ENCODE results near the gene GALC. TPM values are rescaled to one million over a fixed set of nuclear protein-coding genes. Genes with fewer than 3 reads are reported as not detected.
A peak's percentile ranks its signal among the peaks of the same experiment; 100 is the strongest.

Gene GALC
- total RNA-seq, 2 donors from 2014 or later: 17.1 to 18.9 TPM

DNA sequence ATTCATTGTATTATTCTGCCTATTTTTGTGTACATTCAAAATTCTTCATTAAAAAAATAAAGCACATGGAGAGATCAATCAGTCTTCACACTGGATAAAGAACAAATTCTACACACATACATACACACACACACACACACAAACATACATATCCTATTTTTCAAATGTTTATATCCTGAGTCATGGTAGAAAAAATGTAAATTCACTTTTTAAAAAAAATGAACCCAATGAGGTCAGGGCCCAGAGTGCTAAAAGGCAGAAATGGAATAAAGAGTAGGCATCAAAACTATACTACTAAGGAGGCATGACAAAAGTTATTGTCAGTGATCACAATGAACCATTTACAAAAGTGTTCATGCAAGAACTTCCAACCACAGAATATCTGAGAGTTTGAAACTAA, 17.3 kb downstream of the GALC start:
- intact Hi-C loops (cut with DNase I): no loop called here
- ATAC-seq: no peak
- DNase-seq: no peak

DNA sequence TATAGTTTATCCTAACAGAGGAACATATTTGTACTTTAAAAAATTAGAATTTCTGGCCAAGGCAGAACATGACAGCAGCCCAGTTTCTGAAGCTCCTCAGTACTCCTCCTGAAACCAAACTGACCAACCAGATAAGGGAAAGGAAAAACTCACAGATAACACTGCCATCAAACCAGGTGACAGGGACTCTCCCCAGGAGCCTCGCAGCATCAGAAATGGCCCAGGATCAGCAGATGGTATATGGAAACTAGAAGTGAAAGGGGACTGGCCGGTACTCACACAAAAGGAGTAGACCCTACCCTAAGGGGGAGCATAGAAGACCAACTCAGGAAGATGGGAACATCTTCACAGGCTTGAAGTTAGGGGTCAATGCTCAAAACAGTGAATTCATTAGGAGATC, 22.0 kb downstream of the GALC start:
- DNase-seq: no peak
- ATAC-seq: no peak
- intact Hi-C loops (cut with DNase I): no loop called here

DNA sequence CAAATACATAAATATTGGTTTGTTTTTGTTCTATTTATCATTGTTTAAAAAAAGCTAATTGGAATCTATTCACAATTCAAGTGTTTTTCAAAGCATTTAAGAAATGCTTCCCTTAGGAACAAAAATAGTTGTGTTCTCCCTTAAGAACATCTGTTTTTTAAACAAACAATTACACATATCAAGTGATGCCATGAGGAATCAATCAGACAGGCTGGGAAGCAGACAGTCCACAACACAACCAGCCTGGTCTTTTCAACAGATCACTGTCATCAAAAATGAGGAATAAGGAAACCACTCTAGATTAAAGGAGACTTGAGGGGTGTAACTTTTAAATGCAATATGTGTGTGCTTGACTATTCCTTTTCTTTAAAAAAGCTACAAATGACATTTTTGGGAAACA, 25.5 kb downstream of the GALC start:
- intact Hi-C loops (cut with DNase I): no loop called here
- DNase-seq (no peak), ATAC-seq (no peak)

DNA sequence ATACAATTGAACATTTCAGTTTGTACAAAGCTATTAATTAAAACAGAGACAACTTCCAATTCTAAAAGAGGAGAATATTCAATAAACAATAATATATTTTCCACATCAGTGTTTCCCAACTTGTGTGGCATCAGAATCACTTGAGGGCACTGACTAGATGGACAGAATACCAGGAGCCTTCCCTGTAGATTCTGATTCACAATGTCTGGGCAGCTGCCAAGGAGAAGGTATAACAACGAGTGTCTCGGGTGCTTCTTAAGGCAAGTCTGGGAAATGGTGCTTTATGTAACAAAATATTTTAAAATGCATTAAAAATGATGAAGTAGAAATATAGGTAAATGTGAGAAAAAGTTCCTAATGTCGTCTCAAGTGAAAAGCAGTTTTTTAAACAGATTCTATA, 26.2 kb downstream of the GALC start:
- intact Hi-C loops (cut with DNase I): no loop called here
- DNase-seq (no peak), ATAC-seq (no peak)

DNA sequence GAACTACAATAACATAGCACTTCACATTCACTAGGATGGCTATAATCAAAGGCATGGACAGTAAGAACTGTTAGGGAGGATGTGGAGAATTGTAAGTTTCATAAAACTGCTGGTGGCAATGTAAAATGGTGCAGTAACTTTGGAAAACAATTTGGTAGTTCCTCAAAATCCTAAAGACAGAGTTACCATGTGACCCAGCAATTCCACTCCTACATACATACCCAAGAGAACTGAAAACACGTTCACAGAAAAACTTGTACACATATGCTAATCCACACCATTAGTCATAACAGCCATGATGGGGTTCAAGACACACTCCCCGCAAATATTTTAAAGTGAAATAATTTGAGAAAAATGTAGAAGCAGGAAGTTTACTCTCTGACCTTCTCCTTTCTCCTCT, 31.7 kb downstream of the GALC start:
- no peak for DNase-seq
- ATAC-seq: no peak
- intact Hi-C loops (cut with DNase I): no loop called here

DNA sequence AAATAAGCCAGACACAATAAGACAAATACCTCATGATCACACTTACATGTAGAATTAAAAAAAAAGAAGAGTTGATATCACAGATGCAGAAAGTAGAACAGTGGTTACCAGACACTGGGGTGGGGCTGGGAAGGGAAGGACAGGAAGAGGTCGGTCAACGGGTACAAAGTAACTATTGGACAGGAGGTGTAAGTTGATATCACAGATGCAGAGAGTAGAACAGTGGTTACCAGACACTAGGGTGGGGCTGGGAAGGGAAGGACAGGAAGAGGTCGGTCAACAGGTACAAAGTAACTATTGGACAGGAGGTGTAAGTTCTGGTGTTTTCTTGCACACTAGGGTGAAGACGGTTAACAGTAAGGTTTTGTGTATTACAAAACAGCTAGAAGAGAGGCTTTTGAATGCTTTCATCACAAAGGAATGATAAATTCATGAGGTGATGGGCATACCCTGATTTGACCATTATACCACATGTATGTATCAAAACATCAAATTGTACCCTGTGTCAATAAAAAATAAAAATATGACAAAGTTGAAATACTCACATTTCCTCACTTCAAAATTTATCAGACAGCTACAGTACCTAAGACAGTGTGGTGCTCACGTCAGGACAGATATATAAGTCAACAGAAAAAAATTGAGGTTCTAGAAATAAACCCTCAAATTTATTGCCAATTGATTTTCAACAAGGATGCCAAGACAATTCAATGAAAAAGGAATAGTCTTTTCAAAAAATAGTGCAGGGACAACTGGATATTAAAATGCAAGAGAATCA, 32.8 kb downstream of the GALC start:
- ATAC-seq: peak in 1 of 2 donors; percentile 19
- no peak for DNase-seq
- intact Hi-C loops (cut with DNase I): no loop called here

DNA sequence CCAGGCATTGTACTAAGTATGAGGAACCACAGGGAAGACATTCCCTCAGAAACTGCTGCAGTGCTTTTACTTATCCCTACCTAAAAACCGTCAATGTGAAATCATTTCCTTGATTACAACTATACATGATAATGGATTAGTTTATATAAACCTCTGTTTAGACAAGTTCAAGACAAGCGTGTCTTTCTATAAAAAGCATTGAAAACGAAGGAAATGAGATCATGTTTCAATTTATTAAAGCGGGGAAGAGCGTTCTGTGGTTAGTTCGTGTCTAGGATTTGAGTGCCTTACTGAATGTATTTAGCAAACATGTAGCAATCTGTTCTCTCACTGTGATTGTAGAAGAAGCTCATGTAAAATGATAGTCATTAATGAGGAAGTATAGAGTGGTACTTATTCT, 37.5 kb downstream of the GALC start:
- ATAC-seq: no peak
- DNase-seq: no peak
- intact Hi-C loops (cut with DNase I): no loop called here

DNA sequence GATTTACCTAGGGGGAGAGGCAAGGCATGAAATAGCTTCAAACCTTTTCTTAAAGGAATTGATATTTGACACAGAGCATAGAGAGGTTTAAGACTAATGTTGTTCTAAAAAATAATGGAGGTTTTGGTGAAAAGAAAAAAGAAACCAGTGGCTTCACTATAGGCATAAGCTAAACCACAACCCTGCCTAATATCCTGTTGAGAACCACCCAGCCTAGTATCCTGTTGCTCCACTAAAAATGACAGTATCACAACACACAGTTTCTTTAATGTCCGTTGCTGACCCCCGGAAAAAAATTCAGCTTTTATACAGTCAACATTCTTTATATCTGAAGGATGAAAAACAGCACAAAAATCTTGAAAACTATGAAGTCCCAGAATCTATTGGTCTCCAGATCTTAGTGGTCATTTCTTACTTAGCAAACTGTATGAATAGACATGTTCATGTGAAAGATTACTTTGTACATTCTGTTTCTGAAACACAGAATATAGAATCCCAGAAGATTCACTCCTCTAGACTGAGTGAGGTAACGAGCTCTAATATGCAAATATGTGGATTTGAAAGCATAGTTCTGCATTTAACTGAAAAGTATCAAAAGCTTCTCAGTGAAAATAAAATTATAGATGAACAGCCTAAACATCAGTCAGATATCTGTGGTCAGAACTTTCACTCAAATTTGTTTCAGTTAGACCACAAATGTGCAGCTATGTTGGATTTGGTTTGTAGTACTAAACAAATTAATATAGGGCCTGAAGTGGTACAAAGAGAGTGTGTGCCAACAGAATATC, 40.5 kb downstream of the GALC start:
- intact Hi-C loops (cut with DNase I): no loop called here
- ATAC-seq (no peak), DNase-seq (no peak)

DNA sequence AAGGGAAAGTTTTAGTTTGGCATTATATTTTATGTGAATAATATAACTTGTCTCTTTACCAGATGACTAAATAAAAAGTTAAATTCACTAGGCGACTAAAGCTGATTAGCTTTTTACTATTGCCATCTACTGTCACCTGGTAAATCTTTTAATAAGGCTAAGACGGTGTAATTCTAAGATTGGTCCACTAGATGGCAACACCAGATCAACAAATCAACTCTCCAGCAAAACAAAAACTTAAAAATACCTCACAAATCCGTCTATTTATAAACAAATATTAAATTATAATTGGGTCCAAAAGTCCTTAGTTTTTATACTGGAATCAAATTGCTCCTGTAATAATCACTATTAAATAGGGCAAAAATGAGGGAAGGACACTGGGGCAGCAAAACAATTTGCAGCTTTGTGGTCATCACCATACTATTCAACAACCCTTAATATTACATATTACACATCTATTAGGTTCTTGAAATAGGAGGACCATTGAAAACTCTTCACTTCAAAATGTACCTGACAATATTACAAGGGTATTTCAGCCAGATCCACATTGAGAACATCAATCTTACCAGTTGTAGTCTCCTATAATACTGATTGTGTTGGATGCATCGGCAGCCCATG, 47.9 kb downstream of the GALC start:
- intact Hi-C loops (cut with DNase I): loop anchor here in 1 of 2 donors (5.0 to 10.0 kb wide), 2 partner anchors 222 to 440 kb away; partner anchors contain the start of gene SPATA7
- DNase-seq (no peak), ATAC-seq (no peak)

DNA sequence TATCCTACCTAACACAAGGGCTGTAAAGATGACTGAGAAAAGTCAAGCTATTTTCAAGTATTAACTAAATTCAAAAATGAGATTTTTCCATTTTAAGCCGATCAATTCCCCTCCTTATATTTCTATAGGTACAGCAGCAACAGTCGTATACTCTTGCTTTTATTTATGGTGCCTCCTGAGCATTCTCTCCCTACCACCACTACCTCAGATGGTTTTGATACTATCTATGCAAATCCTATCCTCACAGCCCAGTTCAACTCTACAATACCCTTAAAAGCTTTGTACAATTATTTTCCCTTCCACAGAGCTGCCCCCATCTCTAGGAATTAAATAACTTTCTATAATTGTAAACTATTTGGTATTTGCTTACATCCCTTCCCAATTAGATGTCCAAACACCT, 52.1 kb downstream of the GALC start:
- intact Hi-C loops (cut with DNase I): loop anchor here in 1 of 2 donors (10.0 kb wide), 1 partner anchor 444 kb away; the partner anchor contains the start of gene SPATA7
- ATAC-seq: no peak
- DNase-seq: no peak

DNA sequence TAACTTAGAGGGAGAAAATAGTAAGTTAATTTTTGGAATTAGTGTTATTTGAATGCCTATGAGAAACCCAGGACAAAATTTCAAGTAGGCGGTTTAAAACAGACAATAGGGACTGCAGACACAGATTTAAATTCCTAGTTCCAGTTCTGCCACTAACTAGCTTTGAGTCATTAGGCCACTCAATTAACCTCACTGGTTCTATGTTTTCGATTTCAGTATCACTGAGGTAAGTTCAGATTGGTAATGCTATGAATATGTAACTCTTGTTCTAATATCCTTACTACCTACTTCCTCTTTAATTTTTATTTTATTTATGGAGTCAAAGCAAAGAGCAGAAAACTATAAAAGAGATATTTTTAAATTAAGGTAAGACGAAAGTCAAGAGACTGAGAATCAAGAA, 52.6 kb downstream of the GALC start:
- DNase-seq (no peak), ATAC-seq (no peak)
- intact Hi-C loops (cut with DNase I): loop anchor here in 1 of 2 donors (10.0 kb wide), 1 partner anchor 444 kb away; the partner anchor contains the start of gene SPATA7

DNA sequence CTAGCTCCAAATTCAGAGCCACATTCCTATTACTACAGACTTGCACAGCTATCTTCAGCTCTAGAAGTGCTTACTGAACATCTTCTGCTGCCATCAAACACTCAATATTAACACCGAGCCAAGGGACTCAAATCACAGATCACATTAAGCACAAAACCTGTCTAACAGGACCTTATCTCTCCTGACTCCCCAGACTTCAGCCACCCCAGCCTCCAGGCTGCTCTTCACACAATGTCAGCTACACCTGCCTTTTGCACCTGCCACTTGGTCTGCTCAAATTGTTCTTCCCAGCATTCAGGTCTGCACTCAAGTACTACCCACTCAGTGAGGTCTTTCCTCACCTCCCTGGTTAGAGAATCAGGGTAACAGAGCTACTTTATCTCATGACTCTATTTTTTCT, 57.1 kb downstream of the GALC start:
- DNase-seq: no peak
- no peak for ATAC-seq
- intact Hi-C loops (cut with DNase I): no loop called here

DNA sequence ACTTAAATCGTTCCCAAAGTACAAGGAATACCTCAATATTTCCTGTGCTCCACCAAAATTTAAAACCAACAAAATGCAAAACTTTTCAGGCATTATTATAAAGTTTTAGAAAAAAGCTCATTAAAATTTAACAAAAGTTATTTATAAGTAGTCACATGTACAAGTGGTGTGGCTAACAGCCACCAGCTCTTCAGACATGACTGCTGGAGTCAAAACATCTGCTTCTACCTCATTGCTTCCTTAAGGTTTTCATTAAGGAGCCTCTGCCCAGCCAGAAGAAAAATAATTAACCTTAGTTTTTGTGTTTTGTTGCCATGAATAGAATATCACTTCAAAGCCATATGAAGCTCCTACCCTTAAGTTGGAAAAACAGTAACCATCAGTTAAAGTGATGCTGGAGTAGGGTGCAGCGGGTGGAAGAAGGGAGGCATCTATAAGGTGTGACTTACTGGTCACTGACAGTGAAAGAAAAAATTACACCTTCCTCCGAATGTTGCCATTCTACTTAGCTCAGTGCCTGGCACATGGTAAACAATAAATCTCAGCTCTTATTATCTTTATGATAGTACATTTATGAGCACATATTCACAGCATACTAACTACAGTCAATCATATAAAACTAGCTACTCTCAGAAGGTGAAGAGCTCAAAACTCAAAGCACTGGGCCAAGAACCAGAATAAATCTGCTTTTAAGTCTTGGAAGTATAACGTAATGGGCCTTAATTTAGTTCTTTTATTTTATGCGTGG, 57.7 kb downstream of the GALC start:
- DNase-seq: no peak
- no peak for ATAC-seq
- intact Hi-C loops (cut with DNase I): no loop called here

DNA sequence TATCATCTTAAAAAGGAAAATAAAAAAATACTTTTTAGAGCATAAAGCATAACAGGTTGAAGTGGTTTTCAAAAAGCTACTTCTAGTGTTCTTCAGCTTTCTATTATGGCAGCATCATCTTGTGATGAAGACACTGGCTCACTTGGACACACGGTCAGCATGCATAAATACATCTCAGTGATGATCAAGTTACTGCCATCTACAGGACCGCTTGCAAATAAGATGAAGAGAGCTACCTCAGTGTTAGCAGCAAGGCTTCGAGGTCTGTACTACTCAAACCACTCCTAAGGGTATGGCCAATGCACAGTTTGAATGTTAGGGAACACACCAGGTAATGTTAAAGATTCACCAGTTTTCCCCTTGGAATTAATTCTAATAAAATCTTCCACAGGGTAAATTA, 58.8 kb downstream of the GALC start:
- DNase-seq (no peak), ATAC-seq (no peak)
- intact Hi-C loops (cut with DNase I): no loop called here

DNA sequence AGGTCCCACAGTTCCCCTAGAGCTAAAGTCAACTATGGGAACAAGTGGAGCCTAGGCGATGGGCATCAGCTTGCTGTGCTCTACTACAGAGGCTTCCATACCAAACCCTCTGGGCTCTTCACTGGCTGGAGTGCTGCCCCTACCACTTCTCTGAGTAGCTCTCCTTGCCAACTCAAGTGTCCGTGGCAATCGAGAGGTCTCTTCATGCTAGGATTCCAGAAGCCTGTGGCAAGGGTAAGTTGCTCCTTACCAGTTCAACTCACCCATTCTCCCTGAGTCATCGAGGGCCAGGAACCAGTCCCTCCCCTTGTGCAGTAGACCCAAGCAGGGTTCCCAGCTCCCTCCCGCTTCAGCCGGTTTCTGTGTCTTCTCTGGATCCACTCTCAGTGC, 76.1 kb downstream of the GALC start:
- intact Hi-C loops (cut with DNase I): no loop called here
- ATAC-seq: no peak
- DNase-seq: no peak

DNA sequence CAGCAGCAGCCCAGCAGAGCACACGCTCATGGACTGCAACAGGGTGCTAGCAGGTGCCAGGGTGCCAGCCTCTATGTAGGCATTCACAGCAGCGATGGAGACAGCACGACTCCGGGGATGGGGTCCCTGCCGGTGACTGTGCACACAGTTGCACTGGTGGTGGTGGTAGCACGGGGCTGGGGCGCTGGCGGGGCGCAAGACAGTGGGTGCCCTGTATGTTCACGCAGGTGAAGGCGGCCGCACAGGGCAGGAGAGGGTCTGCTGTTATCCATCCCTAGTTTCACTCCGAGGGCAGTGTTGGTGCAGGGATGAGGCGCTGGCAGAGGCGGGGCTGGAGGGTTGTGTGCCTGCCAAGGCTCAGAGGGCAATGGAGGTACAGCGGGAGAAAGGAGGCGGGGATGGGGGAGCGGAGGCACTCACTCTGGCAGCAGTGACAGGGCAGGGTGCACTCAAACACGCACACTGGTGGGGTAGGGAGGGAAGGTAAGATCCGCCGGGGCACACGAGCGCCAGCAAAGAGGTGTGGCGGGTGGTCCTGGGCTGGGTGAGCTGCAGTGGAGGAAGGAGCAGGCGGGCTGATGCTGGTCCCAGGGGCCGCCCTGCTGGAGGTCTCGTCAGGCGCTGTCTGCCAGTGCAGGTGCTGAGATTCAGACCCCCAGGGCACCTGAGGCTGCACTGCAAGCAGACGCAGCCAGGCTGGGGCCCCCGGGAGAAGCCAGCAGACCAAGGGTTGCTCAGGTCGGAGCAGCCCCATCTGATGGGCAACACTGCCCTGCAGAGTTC, 76.7 kb downstream of the GALC start:
- DNase-seq (no peak), ATAC-seq (no peak)
- intact Hi-C loops (cut with DNase I): no loop called here

DNA sequence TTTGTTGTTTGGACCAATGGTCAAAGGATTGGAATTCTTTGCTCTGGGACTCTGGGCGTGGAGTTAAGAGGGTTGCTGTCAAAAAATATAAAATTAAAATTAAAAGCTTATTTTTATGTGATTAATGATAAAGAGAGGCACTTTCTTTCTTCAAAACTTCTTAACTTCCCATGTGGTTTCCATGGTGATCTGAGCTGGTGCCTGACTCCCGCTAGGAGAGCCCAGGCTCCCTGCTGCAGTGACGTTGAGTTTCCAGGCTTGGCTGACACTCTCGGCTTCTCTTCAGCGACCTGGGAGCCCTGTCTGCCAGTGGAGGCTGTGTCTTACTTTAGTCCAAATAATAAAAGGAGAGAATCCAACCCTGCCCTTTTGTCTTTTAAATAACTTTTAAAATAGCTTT, 84.4 kb downstream of the GALC start:
- ATAC-seq (no peak), DNase-seq (no peak)
- intact Hi-C loops (cut with DNase I): no loop called here

DNA sequence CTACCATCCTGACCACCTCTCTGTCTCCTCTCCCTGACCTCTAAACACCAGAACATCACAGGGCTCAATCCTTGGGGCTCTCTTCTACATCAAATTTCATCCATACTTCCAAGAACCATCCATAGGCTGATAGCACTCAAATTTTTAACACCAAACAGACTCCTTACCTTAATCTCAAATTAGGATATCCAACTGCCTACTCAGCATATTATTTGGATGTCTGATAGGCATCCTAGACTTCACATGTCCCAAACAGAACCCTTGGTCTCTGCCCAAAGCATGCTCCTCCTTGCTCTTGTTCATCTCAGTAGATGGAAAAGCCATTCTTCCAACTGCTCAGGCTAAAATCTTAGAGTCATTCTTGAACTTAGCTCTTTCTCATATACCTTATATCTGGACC, 91.3 kb downstream of the GALC start:
- ATAC-seq: no peak
- intact Hi-C loops (cut with DNase I): no loop called here
- DNase-seq: no peak

DNA sequence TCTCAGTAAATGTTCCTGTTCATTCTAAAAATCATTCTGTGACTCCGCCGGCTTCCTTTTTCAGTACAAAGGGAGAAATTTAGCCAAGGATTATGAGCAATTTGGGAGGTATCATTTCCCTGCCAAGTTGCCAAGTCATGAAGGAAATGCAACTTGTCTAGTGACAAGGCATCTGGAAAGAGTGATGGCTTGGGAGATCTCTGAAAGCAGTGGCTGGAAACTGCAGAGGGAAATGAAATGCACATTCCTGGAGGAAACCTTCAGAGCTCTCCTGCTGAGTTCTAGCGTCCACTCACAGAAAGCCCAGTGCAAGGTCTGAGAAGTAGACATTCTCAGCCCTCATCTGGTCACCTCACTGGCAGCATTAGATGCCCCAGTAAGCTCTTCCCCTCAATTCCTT, 91.7 kb downstream of the GALC start:
- intact Hi-C loops (cut with DNase I): no loop called here
- no peak for ATAC-seq
- no peak for DNase-seq

Data from left cardiac atrium (tissue), 4 donors.